Cardiac muscle cell (in vitro differentiated cells and primary cell): ENCODE measurements around the gene WASL. TPM values are rescaled to one million over a fixed set of nuclear protein-coding genes. Genes with fewer than 3 reads are reported as not detected.
"Not testable (repeated sequence)": the region's sequence is repeated elsewhere in the genome, so short reads cannot be mapped to it uniquely, and the experiment has no call there.

Source experiments
- DNase-seq, 2 donors: peaks; one replicate each; pipeline versions ENCODE4 v3.0.0 to v3.0.0-alpha.2; 2010 to 2017; ENCODE audit warnings: low read depth in 1 of 2, low spot score in 1 of 2
- H3K27ac ChIP-seq: fragments of 200-600 bp; sonication (generic); 2 replicates; pipeline ENCODE4 v1.5.1; 2016
- H3K27me3 ChIP-seq: fragments of 200-600 bp; sonication (generic); 2 replicates; pipeline ENCODE4 v1.6.0; 2016; ENCODE audit warnings: control low read depth
- H3K36me3 ChIP-seq: fragments of 200-600 bp; sonication (generic); 2 replicates; pipeline ENCODE4 v1.5.1; 2016; ENCODE audit warnings: control low read depth
- H3K4me1 ChIP-seq: fragments of 200-600 bp; sonication (generic); 2 replicates; pipeline ENCODE4 v1.8.1; 2017; ENCODE audit warnings: low read depth, mild to moderate bottlenecking, mixed run types
- H3K4me3 ChIP-seq: fragments of 200-600 bp; sonication (generic); 2 replicates; pipeline ENCODE4 v1.5.1; 2016; ENCODE audit warnings: mild to moderate bottlenecking
- H3K9me3 ChIP-seq: fragments of 200-600 bp; sonication (generic); 2 replicates; pipeline ENCODE4 v1.5.1; 2017; ENCODE audit warnings: low read depth, mild to moderate bottlenecking, control low read depth
- CTCF ChIP-seq: IDR thresholded peaks from 2 replicates; pipeline ENCODE4 v1.5.1; 2012; ENCODE audit warnings: low read depth, mild to moderate bottlenecking, low read length
- polyA plus RNA-seq: library from polyadenylated mRNA; unstranded; fragments of >200 nt; fragmentation: Nextera tagmentation; extraction: Ambion mirVana; gene quantifications from 2 replicates; pipeline ENCODE4 v1.2.1, GENCODE V29; 2016
- total RNA-seq: library from RNA; depleted of rRNA; stranded (reverse); fragments of >200 nt; gene quantifications from 2 replicates; pipeline ENCODE4 v1.2.3, GENCODE V29; 2016

The WASL gene
- total and polyA plus RNA-seq, 2 experiments from 2014 or later, result 25.7 to 36.8 TPM

GRCh38 chr7:123724817-123725253, 24.0 kb downstream of the WASL start:
- no peaks in the 10 kb centered on the region for H3K36me3 ChIP-seq
- no peak overlapping the region for H3K4me3 ChIP-seq
- peaks cover 22% of the 10 kb centered on the region for H3K4me1 ChIP-seq
- no peaks in the 10 kb centered on the region for H3K9me3 ChIP-seq
- DNase-seq, result peak in 1 of 2 donors; percentile 10
- H3K27ac ChIP-seq, result no peak overlapping the region
- H3K27me3 ChIP-seq, result no peaks in the 10 kb centered on the region
- TF ChIP-seq CTCF, result no peak

GRCh38 chr7:123723913-123724312, 24.9 kb downstream of the WASL start:
- no peaks in the 10 kb centered on the region for H3K27me3 ChIP-seq
- peaks cover 22% of the 10 kb centered on the region for H3K4me1 ChIP-seq
- DNase-seq, result no peak
- no peak overlapping the region for H3K4me3 ChIP-seq
- no peaks in the 10 kb centered on the region for H3K9me3 ChIP-seq
- H3K27ac ChIP-seq, result no peak overlapping the region
- no peak for TF ChIP-seq CTCF
- no peaks in the 10 kb centered on the region for H3K36me3 ChIP-seq

GRCh38 chr7:123720527-123720926, 28.3 kb downstream of the WASL start:
- not testable (repeated sequence) for H3K27ac ChIP-seq, DNase-seq, H3K27me3 ChIP-seq, H3K36me3 ChIP-seq, H3K4me3 ChIP-seq, H3K9me3 ChIP-seq
- H3K4me1 ChIP-seq, result peaks cover 15% of the 10 kb centered on the region

GRCh38 chr7:123719197-123719721, 29.5 kb downstream of the WASL start:
- H3K4me3 ChIP-seq, result no peak overlapping the region
- DNase-seq, result peak in 1 of 2 donors; percentile 38
- TF ChIP-seq CTCF, result no peak
- peaks cover 10% of the 10 kb centered on the region for H3K4me1 ChIP-seq
- no peaks in the 10 kb centered on the region for H3K27me3 ChIP-seq
- H3K36me3 ChIP-seq, result no peaks in the 10 kb centered on the region
- H3K27ac ChIP-seq, result peak overlapping the region; percentile 47
- H3K9me3 ChIP-seq, result no peaks in the 10 kb centered on the region

- Histone ChIP-seq H3K27ac (peak overlapping the region; percentile 47), H3K4me3 (no peak overlapping the region), H3K4me1 (peaks cover 6% of the 10 kb centered on the region), H3K27me3 (no peaks in the 10 kb centered on the region), H3K36me3 (no peaks in the 10 kb centered on the region), H3K9me3 (no peaks in the 10 kb centered on the region)
- TF ChIP-seq CTCF, result no peak
- no peak for DNase-seq
These were observed 30.0 kb downstream of the WASL start for GRCh38 chr7:123718773-123719172.

- no peak overlapping the region for H3K4me3 ChIP-seq
- no peak for DNase-seq
- no peaks in the 10 kb centered on the region for H3K9me3 ChIP-seq
- H3K27me3 ChIP-seq, result no peaks in the 10 kb centered on the region
- TF ChIP-seq CTCF, result no peak
- no peak overlapping the region for H3K27ac ChIP-seq
- H3K4me1 ChIP-seq, result no peaks in the 10 kb centered on the region
- no peaks in the 10 kb centered on the region for H3K36me3 ChIP-seq
These were observed 31.1 kb downstream of the WASL start for GRCh38 chr7:123717689-123718088.
